Suppressor macrophage treated with lipopolysaccharide for 4 hours (primary cell): ENCODE measurements around the gene TLN1.

Source experiments
- DNase-seq: peaks from one replicate; pipeline ENCODE4 v3.0.0-alpha.2; 2020

The TLN1 gene

DNA sequence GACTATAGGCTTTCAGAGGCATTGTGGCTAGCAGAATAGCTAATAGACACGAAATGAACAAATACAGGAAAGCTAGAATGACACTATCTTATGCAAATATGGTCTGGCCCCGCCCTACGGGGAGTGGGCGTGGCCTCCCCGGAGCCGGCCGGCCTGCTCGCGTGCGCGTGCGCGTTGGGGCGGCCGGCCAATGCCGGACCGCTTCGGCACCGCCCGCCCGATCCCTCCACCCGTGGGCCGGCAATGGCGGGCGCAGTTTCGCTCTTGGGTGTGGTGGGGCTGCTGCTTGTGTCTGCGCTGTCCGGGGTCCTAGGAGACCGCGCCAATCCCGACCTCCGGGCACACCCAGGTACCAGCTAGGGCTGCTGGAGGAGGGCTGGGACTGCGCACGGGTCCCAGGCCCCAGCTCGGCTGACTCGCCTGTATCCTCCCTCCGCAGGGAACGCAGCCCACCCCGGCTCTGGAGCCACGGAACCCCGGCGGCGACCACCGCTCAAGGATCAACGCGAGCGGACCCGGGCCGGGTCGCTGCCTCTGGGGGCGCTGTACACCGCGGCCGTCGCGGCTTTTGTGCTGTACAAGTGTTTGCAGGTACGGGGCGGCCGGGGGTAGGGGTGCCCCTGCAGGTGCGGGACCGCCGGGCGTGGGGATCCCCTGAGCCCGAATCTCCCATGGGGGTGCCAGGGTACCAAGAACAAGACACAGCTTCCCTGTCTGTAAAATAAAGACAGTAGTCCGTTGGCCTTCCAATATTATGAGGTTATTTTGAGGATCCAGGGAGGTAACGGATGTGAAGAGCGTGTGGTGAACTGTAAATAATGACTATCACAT, 73.6 kb downstream of the TLN1 start, which contains the start of gene CCDC107:
Gene CCDC107, plus strand, starts transcription at position 156 of the 831 bp plus-strand sequence. Its CDS starts 88 bp downstream, at position 244.
- DNase-seq, result peak; percentile 97

- DNase-seq, result peak; percentile 99
These were observed 74.4 kb downstream of the TLN1 start, which contains the start of gene RMRP for GRCh38 chr9:35657546-35658136. Gene RMRP, minus strand, starts transcription at chr9:35658019.

GRCh38 chr9:35656831-35657545, 75.0 kb downstream of the TLN1 start:
- no peak for DNase-seq

DNA sequence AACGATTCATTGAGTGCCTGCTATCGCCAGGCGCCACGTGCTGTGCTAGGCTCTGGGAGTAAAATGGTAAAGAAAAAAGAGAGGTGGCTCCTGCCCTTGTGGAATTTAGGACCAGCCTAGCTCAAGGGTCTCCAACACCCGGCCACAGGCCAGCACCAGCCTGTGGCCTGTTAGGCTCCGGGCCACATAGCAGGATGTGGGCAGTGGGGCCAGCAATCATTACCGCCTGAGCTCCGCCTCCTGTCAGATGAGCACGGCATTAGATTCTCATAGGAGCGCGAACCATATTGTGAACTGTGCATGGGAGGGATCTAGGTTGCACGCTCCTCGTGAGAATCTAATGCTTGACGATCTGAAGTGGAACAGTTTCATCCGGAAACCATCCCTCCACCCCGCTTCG, 75.6 kb downstream of the TLN1 start:
- DNase-seq, result no peak

DNA sequence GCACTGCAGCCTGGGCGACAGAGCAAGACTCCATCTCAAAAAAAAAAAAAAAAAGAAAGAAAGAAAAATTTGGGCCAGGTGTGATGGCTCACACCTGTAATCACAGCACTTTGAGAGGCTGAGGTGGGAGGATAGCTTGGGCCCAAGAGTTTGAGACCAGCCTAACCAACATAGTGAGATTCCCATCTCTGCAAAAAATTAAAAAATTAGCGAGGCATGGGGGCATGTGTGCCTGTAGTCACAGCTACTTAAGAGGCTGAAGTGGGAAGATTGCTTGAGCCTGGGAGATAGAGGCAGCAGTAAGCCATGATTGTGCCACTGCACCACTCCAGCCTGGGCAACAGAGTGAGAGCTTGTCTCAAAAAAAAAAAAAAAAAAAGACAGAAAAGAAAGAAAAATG, 78.4 kb downstream of the TLN1 start:
- DNase-seq, result no peak

DNA sequence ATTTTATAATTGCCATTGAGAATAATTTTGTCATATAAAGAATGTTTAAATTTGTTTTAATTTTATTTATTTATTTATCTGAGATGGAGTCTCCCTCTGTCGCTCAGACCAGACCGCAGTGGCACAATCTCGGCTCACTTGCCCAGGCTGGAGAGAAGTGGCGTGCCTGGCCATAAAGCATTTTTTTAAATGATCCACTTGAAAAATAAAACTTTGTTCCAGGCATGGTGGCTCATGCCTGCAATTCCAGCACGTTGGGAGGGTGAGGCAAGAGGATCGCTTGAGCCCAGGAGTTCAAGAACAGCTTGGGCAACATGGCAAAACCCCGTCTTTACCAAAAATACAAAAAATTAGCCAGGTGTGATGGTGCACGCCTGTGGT, 79.2 kb downstream of the TLN1 start:
- DNase-seq, result no peak

- peak; percentile 87 for DNase-seq
These were observed 79.8 kb downstream of the TLN1 start for GRCh38 chr9:35651956-35652828.

DNA sequence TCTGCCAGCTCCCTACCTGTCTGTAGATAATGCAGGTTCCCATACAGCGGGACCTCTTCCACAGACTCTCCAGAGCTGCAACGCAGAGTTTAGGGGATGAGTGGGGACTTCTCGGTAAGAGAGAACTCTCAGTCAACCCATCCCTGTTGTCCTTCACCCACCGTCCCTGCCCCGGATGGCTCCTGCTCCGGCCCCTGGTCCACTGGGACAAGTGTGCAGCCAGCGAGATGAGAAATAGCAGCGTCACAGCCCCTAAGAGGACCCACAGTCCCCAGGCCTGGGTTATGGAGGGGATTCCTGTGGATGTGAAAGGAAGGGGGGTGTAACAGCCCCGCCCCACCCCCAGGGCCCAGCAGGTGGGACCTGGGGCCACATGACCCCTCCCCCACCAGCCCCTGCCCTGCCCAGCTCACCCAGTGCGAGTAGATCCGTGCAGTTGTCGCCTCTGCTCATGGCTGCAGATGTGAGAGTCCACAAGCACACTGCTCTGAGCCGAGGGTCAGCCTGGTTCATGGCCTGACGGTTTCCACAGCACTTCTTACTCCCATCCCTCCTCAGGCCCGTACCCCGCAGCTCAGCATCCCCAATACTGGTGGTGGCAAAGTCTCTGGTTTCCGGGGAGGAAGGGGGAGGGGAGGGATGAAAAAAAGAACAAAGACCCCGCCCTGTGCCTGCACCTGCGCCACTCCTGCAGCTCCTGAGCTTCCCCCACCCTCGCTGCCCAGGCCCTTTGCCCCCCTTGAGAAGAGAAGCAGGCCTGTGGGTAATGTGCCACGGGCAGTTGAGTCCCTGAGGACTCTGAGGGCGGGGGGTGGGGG, 81.4 kb downstream of the TLN1 start, which contains the start of gene SIT1:
Gene SIT1, minus strand, starts transcription at position 591 of the 818 bp plus-strand sequence. Its CDS starts 78 bp downstream, at position 513.
- no peak for DNase-seq

DNA sequence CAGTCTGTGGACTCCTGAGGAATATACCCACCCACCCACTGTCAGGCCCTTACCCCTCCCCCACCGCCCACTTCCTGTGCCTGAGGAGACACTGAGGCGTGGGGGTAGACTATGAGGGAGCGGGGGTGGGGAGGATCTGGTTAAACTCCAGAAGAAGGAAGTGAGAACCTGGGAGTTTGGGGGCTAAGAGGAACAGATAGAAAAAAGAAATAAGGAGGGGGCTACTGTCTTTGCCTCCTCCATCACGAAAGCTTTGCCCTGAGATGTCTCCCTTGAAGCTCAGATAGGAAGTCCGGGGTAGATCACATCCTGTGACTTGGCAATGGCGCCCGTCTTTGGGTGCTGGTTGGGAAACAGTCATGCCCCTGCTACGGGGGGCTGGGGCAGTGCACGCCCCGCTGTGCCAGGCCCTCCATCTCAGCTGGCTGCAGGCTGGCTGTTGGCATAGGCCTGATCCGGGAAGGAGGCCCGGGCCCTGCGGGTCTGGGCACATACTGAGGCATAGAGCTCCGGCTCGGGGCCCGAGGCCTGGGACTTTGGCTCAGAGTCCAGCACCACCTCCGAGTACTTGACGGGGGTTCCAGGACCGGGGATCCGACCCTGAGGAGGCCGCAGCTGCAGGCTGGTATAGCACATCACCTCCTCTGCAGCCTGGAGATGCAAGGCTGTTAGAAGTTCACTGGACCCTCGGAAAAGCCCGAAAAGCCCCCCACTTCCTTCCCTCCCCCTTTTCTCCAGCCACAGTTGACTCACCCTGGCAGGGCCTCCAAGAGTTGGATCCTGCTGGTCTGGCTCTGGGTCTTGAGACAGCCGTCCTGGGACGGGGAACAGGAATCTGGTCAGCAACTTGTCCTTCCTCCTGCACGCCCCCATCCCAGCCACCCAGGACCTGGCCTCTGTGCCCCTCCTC, 82.3 kb downstream of the TLN1 start:
- peak; percentile 55 for DNase-seq
